Placental epithelial cell (primary cell): Measurements from ENCODE around the gene NDUFAF7. TPM values are rescaled to one million over a fixed set of nuclear protein-coding genes. Genes with fewer than 3 reads are reported as not detected.

Source experiments
- total RNA-seq: library from RNA; depleted of rRNA; stranded (reverse); fragments of >200 nt; gene quantifications from 2 replicates; pipeline ENCODE4 v1.2.3, GENCODE V29; 2012

Gene NDUFAF7, protein sequence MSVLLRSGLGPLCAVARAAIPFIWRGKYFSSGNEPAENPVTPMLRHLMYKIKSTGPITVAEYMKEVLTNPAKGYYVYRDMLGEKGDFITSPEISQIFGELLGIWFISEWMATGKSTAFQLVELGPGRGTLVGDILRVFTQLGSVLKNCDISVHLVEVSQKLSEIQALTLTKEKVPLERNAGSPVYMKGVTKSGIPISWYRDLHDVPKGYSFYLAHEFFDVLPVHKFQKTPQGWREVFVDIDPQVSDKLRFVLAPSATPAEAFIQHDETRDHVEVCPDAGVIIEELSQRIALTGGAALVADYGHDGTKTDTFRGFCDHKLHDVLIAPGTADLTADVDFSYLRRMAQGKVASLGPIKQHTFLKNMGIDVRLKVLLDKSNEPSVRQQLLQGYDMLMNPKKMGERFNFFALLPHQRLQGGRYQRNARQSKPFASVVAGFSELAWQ
- 7.6 and 9.8 TPM in 2 replicates for total RNA-seq

GRCh38 chr2:37231241-37232130 is at the start of gene NDUFAF7, which contains the start of gene CEBPZ:
NDUFAF7 (plus strand) TSS chr2:37231658; CDS start chr2:37231706, 48 bp downstream.
CEBPZ (minus strand) TSS chr2:37231596; CDS start chr2:37231567, 29 bp downstream.

DNA sequence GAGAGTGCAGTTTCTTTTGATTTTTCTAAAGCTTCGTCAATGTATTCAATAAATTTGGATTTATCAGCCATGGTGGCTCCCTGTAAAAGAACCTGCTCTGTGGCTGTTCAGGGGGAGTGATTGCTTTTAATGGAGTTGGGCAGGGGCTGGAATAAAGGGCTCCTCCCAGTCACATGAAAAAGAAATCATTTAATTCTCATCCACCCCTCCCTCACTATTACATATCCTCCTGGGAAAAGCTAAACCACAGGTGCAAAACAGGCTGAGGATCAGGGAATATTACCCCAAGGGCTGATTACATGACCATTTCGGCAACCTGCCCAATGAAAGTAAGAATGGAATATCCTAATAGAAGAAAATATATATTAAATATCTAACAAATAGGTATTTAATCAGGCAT is 42.9 kb upstream of the NDUFAF7 start, which contains the start of gene SULT6B1:
Gene SULT6B1 (minus strand): TSS at position 101 of the 400 bp plus-strand sequence. CDS start 30 bp downstream, at position 71.

GRCh38 chr2:37196320-37197195 is 34.9 kb upstream of the NDUFAF7 start, which contains the start of gene CEBPZOS:
CEBPZOS (plus strand) TSS chr2:37196496; CDS start chr2:37199705, 3,209 bp downstream.

Other genes starting within 250 kb of the NDUFAF7 start
- 20.8 and 35.5 TPM in 2 replicates for gene HEATR5B, start 147.3 kb upstream of the NDUFAF7 start, total RNA-seq
- gene GPATCH11, start 147.1 kb upstream of the NDUFAF7 start, total RNA-seq, result 2.7 and 4.3 TPM in 2 replicates
- gene EIF2AK2, start 74.7 kb upstream of the NDUFAF7 start, total RNA-seq, result 16.1 and 17.5 TPM in 2 replicates
- gene SULT6B1, start 43.0 kb upstream of the NDUFAF7 start, total RNA-seq, result not detected in 2 replicates
- gene CEBPZOS, start 35.2 kb upstream of the NDUFAF7 start, total RNA-seq, result 14.4 and 15.3 TPM in 2 replicates
- 28.3 and 28.4 TPM in 2 replicates for gene CEBPZ, start 62 bp upstream of the NDUFAF7 start, total RNA-seq
- 66.4 and 69.9 TPM in 2 replicates for gene PRKD3, start 93.2 kb downstream of the NDUFAF7 start, total RNA-seq
- gene QPCT, start 113.0 kb downstream of the NDUFAF7 start, total RNA-seq, result 47.6 and 60.9 TPM in 2 replicates